GM23248 (cell line): ENCODE measurements around the gene ALDH16A1. TPM values are rescaled to one million over a fixed set of nuclear protein-coding genes. Genes with fewer than 3 reads are reported as not detected.
A peak's percentile ranks its signal among the peaks of the same experiment; 100 is the strongest.

ENCODE experiments used
- DNase-seq: peaks from one replicate; pipeline ENCODE4 v3.0.0-alpha.2; 2015
- H2AFZ ChIP-seq: fragments of 200-600 bp; sonication (generic); 2 replicates; pipeline ENCODE4 v1.6.1; 2016; ENCODE audit warnings: antibody characterized with exemption
- H3F3A ChIP-seq: fragments of 200-600 bp; sonication (generic); 2 replicates; pipeline ENCODE4 v1.6.1; 2016; ENCODE audit warnings: mild to moderate bottlenecking, antibody characterized with exemption, mixed run types; ENCODE audit not compliant: insufficient read depth
- H3K27ac ChIP-seq: fragments of 200-600 bp; sonication (generic); 2 replicates; pipeline ENCODE4 v1.5.1; 2016; ENCODE audit warnings: mild to moderate bottlenecking
- H3K27me3 ChIP-seq: fragments of 200-600 bp; sonication (generic); replicated peaks from 2 replicates; pipeline ENCODE4 v1.6.1; 2016; ENCODE audit warnings: mild to moderate bottlenecking; ENCODE audit not compliant: insufficient read depth
- H3K36me3 ChIP-seq: fragments of 200-600 bp; sonication (generic); 2 replicates; pipeline ENCODE4 v1.6.1; 2016; ENCODE audit warnings: low read depth, mild to moderate bottlenecking
- H3K4me1 ChIP-seq: fragments of 200-600 bp; sonication (generic); 2 replicates; pipeline ENCODE4 v1.6.1; 2016; ENCODE audit warnings: mild to moderate bottlenecking; ENCODE audit not compliant: insufficient read depth
- H3K4me2 ChIP-seq: fragments of 200-600 bp; sonication (generic); one replicate; pipeline ENCODE4 v1.6.1; 2016; ENCODE audit warnings: mild to moderate bottlenecking; ENCODE audit not compliant: unreplicated experiment
- H3K4me3 ChIP-seq: fragments of 200-600 bp; sonication (generic); 2 replicates; pipeline ENCODE4 v1.5.1; 2016; ENCODE audit warnings: mild to moderate bottlenecking
- H3K79me2 ChIP-seq: fragments of 200-600 bp; sonication (generic); 2 replicates; pipeline ENCODE4 v1.6.1; 2016; ENCODE audit warnings: mild to moderate bottlenecking; ENCODE audit not compliant: insufficient read depth
- H3K9ac ChIP-seq: fragments of 200-600 bp; sonication (generic); 2 replicates; pipeline ENCODE4 v1.6.1; 2016; ENCODE audit warnings: mild to moderate bottlenecking
- H3K9me2 ChIP-seq: fragments of 200-600 bp; sonication (generic); 2 replicates; pipeline ENCODE4 v1.6.1; 2016; ENCODE audit warnings: mixed run types, mild to moderate bottlenecking, moderate library complexity; ENCODE audit not compliant: insufficient read depth
- H3K9me3 ChIP-seq: fragments of 200-600 bp; sonication (generic); one replicate; pipeline ENCODE4 v1.6.1; 2017; ENCODE audit warnings: low read depth
- H4K20me1 ChIP-seq: fragments of 200-600 bp; sonication (generic); 2 replicates; pipeline ENCODE4 v1.6.0; 2016; ENCODE audit not compliant: insufficient read depth
- EZH2 ChIP-seq: fragments of 200-600 bp; sonication (generic); IDR thresholded peaks from 2 replicates; pipeline ENCODE4 v1.6.1; 2018; ENCODE audit warnings: antibody characterized with exemption, mild to moderate bottlenecking; ENCODE audit not compliant: insufficient read depth, poor library complexity, severe bottlenecking
- EZH2phosphoT487 ChIP-seq: fragments of 200-600 bp; sonication (generic); IDR thresholded peaks from 2 replicates; pipeline ENCODE4 v1.6.1; 2018; ENCODE audit warnings: antibody characterized with exemption, moderate library complexity, mild to moderate bottlenecking, low read depth; ENCODE audit not compliant: insufficient read depth
- WGBS, 2 experiments: methylation state at CpG; one replicate each; pipeline ENCODE4 v1.1.6; 2015 to 2017; ENCODE audit warnings: low lambda C conversion rate in 2 of 2, low coverage in 1 of 2; ENCODE audit errors: missing lambda C conversion rate in 2 of 2; 5-methylcytosine and 5-hydroxymethylcytosine counted together
- in situ Hi-C: fragments of 300-500 bp; cut with MboI; formaldehyde crosslinking; loops from 2 replicates; pipeline ENCODE4 v1.15.0; 2020
- polyA plus RNA-seq: library from polyadenylated mRNA; unstranded; fragments of >200 nt; fragmentation: Nextera tagmentation; extraction: Ambion mirVana; gene quantifications from 2 replicates; pipeline ENCODE4 v1.2.1, GENCODE V29; 2016
- total RNA-seq: library from RNA; depleted of rRNA; stranded (reverse); fragments of >200 nt; shearing (Covaris generic); gene quantifications from 2 replicates; pipeline ENCODE4 v1.2.3, GENCODE V29; 2014; rRNA removed

Gene ALDH16A1
- total RNA-seq: 30.4 and 43.8 TPM in 2 replicates
- 9.0 and 9.4 TPM in 2 replicates for polyA plus RNA-seq

DNA sequence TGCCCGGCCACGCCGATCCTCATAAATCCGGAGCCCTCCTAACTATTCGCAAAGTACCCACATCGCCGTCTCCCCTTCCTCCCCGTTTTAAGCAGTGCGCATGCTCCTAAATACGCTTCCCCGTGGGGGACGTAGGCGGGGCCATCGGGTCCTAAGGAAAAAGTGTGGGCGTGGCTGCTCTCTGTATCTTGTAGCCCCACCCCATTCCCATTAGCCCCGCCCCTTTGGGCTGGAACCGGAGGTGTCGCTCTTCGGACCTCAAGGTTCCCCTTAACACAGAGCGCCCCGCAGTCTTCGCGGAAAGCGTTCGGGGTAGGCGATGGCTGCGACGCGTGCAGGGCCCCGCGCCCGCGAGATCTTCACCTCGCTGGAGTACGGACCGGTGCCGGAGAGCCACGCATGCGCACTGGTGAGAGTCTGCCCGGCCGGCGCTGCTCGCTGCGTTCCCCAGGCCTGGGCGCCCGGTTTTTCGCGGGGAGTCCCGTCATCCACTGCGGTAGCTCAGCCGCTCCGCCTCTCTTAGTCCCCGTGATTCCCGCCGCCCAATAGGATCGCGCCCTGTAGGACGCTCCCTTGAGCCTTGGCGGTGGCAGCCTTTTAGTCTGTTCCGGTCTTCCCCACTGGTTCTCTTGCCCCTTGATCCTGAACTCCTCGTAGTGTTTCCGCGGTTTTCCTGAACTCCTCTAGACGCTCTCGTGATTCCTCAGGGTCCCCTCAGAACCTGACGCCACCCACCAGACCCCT is at the start of gene ALDH16A1:
Gene ALDH16A1, plus strand, starts transcription at position 213 of the 744 bp plus-strand sequence. Its CDS starts 107 bp downstream, at position 320.
- H3K9ac ChIP-seq: peak within 1 kb of the TSS; percentile 97
- in situ Hi-C loops: no loop called here
- H3K4me3 ChIP-seq: peak within 1 kb of the TSS; percentile 100
- DNase-seq: peak; percentile 100
- peak within 1 kb of the TSS; percentile 97 for H3K27ac ChIP-seq
- H3F3A ChIP-seq: peaks cover 29% of the 10 kb centered on the region
- H3K9me3 ChIP-seq: no peaks in the 10 kb centered on the region
- H3K79me2 ChIP-seq: peaks cover 33% of the 10 kb centered on the region
- 0 to 1% methylated on average over 53 to 65 of the region's 66 CpGs for WGBS, 2 experiments
- H3K4me2 ChIP-seq: peak within 1 kb of the TSS; percentile 97
- no peaks in the 10 kb centered on the region for H4K20me1 ChIP-seq
- peaks cover 24% of the 10 kb centered on the region for H3K4me1 ChIP-seq
- TF ChIP-seq EZH2phosphoT487 (no peak), EZH2 (no peak)
- H3K9me2 ChIP-seq: no peaks in the 10 kb centered on the region
- peak within 1 kb of the TSS; percentile 99 for H2AFZ ChIP-seq
- no peaks in the 10 kb centered on the region for H3K36me3 ChIP-seq
- no peaks in the 10 kb centered on the region for H3K27me3 ChIP-seq

DNA sequence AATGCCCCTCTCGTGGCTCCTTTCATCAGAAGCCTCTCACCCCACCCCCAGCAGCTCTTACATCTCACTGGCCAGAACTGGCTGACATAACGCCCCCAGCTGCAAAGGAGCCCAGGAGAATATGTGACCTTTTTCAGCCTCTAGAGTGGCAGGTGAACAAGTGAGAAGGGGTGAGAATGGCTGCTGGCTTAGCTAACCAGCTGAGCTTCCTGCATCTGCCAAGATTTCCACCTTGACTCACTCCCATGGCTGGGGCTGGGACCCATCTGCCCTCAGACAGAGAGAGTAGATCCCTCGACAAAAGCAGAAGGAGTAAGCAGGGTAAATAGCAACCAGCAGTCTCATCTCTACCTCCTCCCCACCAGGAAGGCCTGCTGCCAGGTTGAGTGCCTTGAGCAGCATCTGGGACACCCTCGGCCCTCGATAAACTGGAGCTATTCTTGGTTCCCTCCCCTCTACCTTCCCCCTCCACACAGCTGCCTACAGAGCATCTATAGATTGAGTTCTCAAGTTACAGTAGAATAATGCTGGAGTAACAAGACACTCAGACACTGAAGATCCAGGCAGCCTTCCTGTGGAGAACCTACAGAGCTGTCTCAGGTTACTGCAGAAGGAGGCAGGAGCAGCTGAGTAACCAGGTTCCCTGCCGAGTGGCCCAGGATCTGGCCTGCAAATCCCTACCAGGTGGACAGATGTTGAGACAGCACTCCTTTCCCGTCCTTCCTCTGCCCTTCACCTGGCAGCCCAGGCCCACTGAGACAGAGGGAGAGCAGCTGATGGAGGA is 49.4 kb upstream of the ALDH16A1 start:
- no peaks in the 10 kb centered on the region for H3K9me2 ChIP-seq
- no peaks in the 10 kb centered on the region for H3K36me3 ChIP-seq
- H3K4me3 ChIP-seq: no peak overlapping the region
- no peaks in the 10 kb centered on the region; the same call in 1 of the 2 replicates for H3K27me3 ChIP-seq
- H2AFZ ChIP-seq: no peak overlapping the region
- 47 to 57% methylated on average over 7 of the region's 7 CpGs for WGBS, 2 experiments
- no peak overlapping the region for H3K9ac ChIP-seq
- no peaks in the 10 kb centered on the region for H3F3A ChIP-seq
- DNase-seq: no peak
- H3K79me2 ChIP-seq: no peaks in the 10 kb centered on the region
- in situ Hi-C loops: no loop called here
- no peaks in the 10 kb centered on the region for H3K4me1 ChIP-seq
- H3K4me2 ChIP-seq: no peak overlapping the region
- no peaks in the 10 kb centered on the region for H4K20me1 ChIP-seq
- H3K9me3 ChIP-seq: no peaks in the 10 kb centered on the region
- H3K27ac ChIP-seq: no peak overlapping the region
- TF ChIP-seq EZH2 (no peak), EZH2phosphoT487 (no peak)

GRCh38 chr19:49407079-49407478 is 45.9 kb upstream of the ALDH16A1 start:
- Histone ChIP-seq H3K9me3 (no peaks in the 10 kb centered on the region), H3K27ac (no peak overlapping the region), H2AFZ (no peak overlapping the region), H3K9me2 (no peaks in the 10 kb centered on the region), H3K4me1 (no peaks in the 10 kb centered on the region), H3K36me3 (no peaks in the 10 kb centered on the region), H4K20me1 (no peaks in the 10 kb centered on the region), H3K27me3 (no peaks in the 10 kb centered on the region; the same call in 1 of the 2 replicates), H3K79me2 (no peaks in the 10 kb centered on the region), H3K4me2 (no peak overlapping the region), H3K9ac (no peak overlapping the region), H3F3A (no peaks in the 10 kb centered on the region), H3K4me3 (no peak overlapping the region)
- WGBS, 2 experiments: 56 to 58% methylated on average over 7 of the region's 7 CpGs
- TF ChIP-seq EZH2phosphoT487 (no peak), EZH2 (no peak)
- no peak for DNase-seq
- in situ Hi-C loops: no loop called here

GRCh38 chr19:49407482-49408015 is 45.5 kb upstream of the ALDH16A1 start:
- no peaks in the 10 kb centered on the region; the same call in 1 of the 2 replicates for H3K27me3 ChIP-seq
- H3K36me3 ChIP-seq: no peaks in the 10 kb centered on the region
- no peak overlapping the region for H3K4me3 ChIP-seq
- H3K27ac ChIP-seq: no peak overlapping the region
- no peak overlapping the region for H2AFZ ChIP-seq
- no peaks in the 10 kb centered on the region for H3K9me3 ChIP-seq
- WGBS, 2 experiments: 84 to 87% methylated on average over 15 to 16 of the region's 16 CpGs
- no peaks in the 10 kb centered on the region for H3K9me2 ChIP-seq
- H4K20me1 ChIP-seq: no peaks in the 10 kb centered on the region
- TF ChIP-seq EZH2 (no peak), EZH2phosphoT487 (no peak)
- H3K79me2 ChIP-seq: no peaks in the 10 kb centered on the region
- no peak for DNase-seq
- no peaks in the 10 kb centered on the region for H3K4me1 ChIP-seq
- H3K9ac ChIP-seq: no peak overlapping the region
- in situ Hi-C loops: no loop called here
- H3K4me2 ChIP-seq: no peak overlapping the region
- H3F3A ChIP-seq: no peaks in the 10 kb centered on the region
